Measurements from ENCODE around the gene SMAD4. TPM values are rescaled to one million over a fixed set of nuclear protein-coding genes. Genes with fewer than 3 reads are reported as not detected.

SMAD4 gene
- total and polyA plus RNA-seq, 2 of the 13 experiments (the other 11 are each of a cell fraction or from before 2014, with no cell fraction given): 70.2 to 72.0 TPM

- no peak for TF ChIP-seq ARID5B (CRISPR knock-in tag; IDR thresholded peaks at IDR 0.05)
- no peak for TF ChIP-seq ZNF142 (CRISPR knock-in tag; IDR thresholded peaks at IDR 0.05)
- peak; percentile 70 for TF ChIP-seq JARID2 (CRISPR knock-in tag; IDR thresholded peaks at IDR 0.05; ENCODE audit: insufficient replicate concordance)
- TF ChIP-seq ZNF496 (CRISPR knock-in tag; IDR thresholded peaks at IDR 0.05; ENCODE audit: insufficient replicate concordance): no peak
- peak; percentile 98 for TF ChIP-seq RAD21 (CRISPR knock-in tag; IDR thresholded peaks at IDR 0.05)
- TF ChIP-seq NRL (CRISPR knock-in tag; IDR thresholded peaks at IDR 0.05; ENCODE audit: borderline replicate concordance): peak; percentile 61; the same call in 1 of the 2 replicates
- TF ChIP-seq ZNF572 (CRISPR knock-in tag; IDR thresholded peaks at IDR 0.05): no peak
- TF ChIP-seq POGK (CRISPR knock-in tag; conservative IDR thresholded peaks at IDR 0.05): 0 out of 2 replicates have a peak, but pooled peaks have one; percentile 29
- TF ChIP-seq ZNF574 (CRISPR knock-in tag; IDR thresholded peaks at IDR 0.05): 0 out of 2 replicates have a peak, but pooled peaks have one; percentile 26
- 0 out of 2 replicates have a peak, but pooled peaks have one; percentile 40 for TF ChIP-seq ARHGAP35 (CRISPR knock-in tag; IDR thresholded peaks at IDR 0.05; ENCODE audit: borderline replicate concordance)
- no peak for TF ChIP-seq SOX6 (IDR thresholded peaks at IDR 0.05)
- peak; percentile 51 for TF ChIP-seq SOX6 (CRISPR knock-in tag; IDR thresholded peaks at IDR 0.05)
These were observed 80.2 kb downstream of the SMAD4 start (continued) for GRCh38 chr18:51110073-51110797.
